Gastrocnemius medialis (tissue), 4 donors: ENCODE measurements around the gene ADAMTS15. TPM values are rescaled to one million over a fixed set of nuclear protein-coding genes. Genes with fewer than 3 reads are reported as not detected.
A peak's percentile ranks its signal among the peaks of the same experiment; 100 is the strongest.

Experiments
- ATAC-seq, 2 donors: fragments of 150-250 bp; one replicate each; pipeline ENCODE4 v1.9.1; 2016
- DNase-seq, 2 donors: peaks; one replicate each; pipeline ENCODE4 v3.0.0-alpha.2; 2019
- H3K27ac ChIP-seq, 4 donors: fragments of 200-600 bp; sonication (generic); 1 replicate in 1 of 4; 2 replicates in 3 of 4; pipeline ENCODE4 v1.5.1; 2016 to 2018; ENCODE audit warnings: mild to moderate bottlenecking in 2 of 4, moderate library complexity in 1 of 4
- H3K27me3 ChIP-seq, 3 donors: fragments of 200-600 bp; sonication (generic) in 2 of 3; 1 replicate in 1 of 3; 2 replicates in 2 of 3; pipeline versions ENCODE4 v1.5.1 to v1.6.0; 2016 to 2019; ENCODE audit warnings: mild to moderate bottlenecking in 1 of 3, moderate library complexity in 1 of 3
- H3K36me3 ChIP-seq, 2 donors: fragments of 200-600 bp; sonication (generic) in 1 of 2; one replicate each; pipeline ENCODE4 v1.5.1; 2017 to 2018
- H3K4me1 ChIP-seq, 2 donors: fragments of 200-600 bp; sonication (generic) in 1 of 2; one replicate each; pipeline ENCODE4 v1.5.1; 2016 to 2017; ENCODE audit warnings: mild to moderate bottlenecking in 2 of 2
- H3K4me3 ChIP-seq, 4 donors: fragments of 200-600 bp; sonication (generic) in 3 of 4; 1 replicate in 1 of 4; 2 replicates in 3 of 4; pipeline ENCODE4 v1.5.1; 2016 to 2019; ENCODE audit warnings: mild to moderate bottlenecking in 2 of 4
- H3K9me3 ChIP-seq, 3 donors: fragments of 200-600 bp; sonication (generic) in 2 of 3; 1 replicate in 1 of 3; 2 replicates in 2 of 3; pipeline ENCODE4 v1.5.1; 2016 to 2019
- POLR2A ChIP-seq, 2 donors: fragments of 450-650 bp; IDR thresholded peaks; one replicate each; pipeline ENCODE4 v1.6.1; 2017; ENCODE audit warnings: antibody characterized with exemption in 2 of 2, mild to moderate bottlenecking in 2 of 2, moderate library complexity in 2 of 2
- in situ Hi-C, 4 donors: fragments of 200-750 bp; cut with MboI; loops; one replicate each; pipeline versions ENCODE4 v1.15.0 to v1.8.0; 2017; ENCODE audit warnings: low sequenced_read_pairs in 4 of 4
- intact Hi-C: fragments of 100-400 bp; cut with DNase I; formaldehyde crosslinking; loops from one replicate; pipeline ENCODE4 v1.15.1; 2023; ENCODE audit warnings: low total_unique reads
- total RNA-seq, 4 donors: library from RNA; depleted of rRNA; stranded (reverse); fragments of >200 nt; gene quantifications; one replicate each; pipeline versions ENCODE4 v1.1.0 to v1.2.3, GENCODE V29; 2016
- TF ChIP-seq, protein P1 (sequence below), 5 experiments: fragments of 450-650 bp in 3 of 5; fragments of 200-600 bp in 2 of 5; sonication (generic) in 2 of 5; IDR thresholded peaks in 4 of 5; conservative IDR thresholded peaks in 1 of 5; 1 replicate in 4 of 5; 2 replicates in 1 of 5; pipeline ENCODE4 v1.5.1; 2016 to 2019; ENCODE audit warnings: antibody characterized with exemption in 5 of 5, mild to moderate bottlenecking in 3 of 5, moderate library complexity in 3 of 5

The ADAMTS15 gene, protein sequence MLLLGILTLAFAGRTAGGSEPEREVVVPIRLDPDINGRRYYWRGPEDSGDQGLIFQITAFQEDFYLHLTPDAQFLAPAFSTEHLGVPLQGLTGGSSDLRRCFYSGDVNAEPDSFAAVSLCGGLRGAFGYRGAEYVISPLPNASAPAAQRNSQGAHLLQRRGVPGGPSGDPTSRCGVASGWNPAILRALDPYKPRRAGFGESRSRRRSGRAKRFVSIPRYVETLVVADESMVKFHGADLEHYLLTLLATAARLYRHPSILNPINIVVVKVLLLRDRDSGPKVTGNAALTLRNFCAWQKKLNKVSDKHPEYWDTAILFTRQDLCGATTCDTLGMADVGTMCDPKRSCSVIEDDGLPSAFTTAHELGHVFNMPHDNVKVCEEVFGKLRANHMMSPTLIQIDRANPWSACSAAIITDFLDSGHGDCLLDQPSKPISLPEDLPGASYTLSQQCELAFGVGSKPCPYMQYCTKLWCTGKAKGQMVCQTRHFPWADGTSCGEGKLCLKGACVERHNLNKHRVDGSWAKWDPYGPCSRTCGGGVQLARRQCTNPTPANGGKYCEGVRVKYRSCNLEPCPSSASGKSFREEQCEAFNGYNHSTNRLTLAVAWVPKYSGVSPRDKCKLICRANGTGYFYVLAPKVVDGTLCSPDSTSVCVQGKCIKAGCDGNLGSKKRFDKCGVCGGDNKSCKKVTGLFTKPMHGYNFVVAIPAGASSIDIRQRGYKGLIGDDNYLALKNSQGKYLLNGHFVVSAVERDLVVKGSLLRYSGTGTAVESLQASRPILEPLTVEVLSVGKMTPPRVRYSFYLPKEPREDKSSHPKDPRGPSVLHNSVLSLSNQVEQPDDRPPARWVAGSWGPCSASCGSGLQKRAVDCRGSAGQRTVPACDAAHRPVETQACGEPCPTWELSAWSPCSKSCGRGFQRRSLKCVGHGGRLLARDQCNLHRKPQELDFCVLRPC
- total RNA-seq, result 1 to 10 TPM; 1.2 to 3.4 (median 1.9) TPM

DNA sequence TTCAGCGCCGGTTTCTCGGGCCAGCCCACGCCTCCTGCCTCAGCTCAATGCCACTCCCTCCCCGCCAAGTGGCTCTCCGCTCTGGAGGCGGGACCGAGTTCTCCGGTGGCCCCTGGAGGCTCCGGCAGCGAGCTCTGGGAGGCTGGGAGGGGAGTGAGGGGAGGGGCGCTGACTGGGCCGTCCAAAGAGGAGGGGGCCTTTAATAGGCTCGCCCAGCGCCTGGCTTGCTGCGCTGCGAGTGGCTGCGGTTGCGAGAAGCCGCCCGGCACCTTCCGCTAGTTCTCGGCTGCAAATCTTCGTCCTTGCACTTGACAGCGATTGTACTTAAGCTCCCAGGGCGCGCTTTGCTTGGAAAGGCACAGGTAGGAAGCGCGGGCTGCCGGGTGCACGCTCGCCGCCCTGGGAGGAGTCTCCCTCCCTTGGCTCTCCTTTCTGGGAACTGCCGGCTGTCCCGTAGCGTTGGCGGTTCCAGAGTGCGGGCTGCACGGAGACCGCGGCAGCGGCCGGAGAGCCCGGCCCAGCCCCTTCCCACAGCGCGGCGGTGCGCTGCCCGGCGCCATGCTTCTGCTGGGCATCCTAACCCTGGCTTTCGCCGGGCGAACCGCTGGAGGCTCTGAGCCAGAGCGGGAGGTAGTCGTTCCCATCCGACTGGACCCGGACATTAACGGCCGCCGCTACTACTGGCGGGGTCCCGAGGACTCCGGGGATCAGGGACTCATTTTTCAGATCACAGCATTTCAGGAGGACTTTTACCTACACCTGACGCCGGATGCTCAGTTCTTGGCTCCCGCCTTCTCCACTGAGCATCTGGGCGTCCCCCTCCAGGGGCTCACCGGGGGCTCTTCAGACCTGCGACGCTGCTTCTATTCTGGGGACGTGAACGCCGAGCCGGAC, at the start of gene ADAMTS15:
Gene ADAMTS15 (plus strand): TSS at position 230 of the 894 bp plus-strand sequence. CDS start 329 bp downstream, at position 559.
- DNase-seq (peak; percentile 61 to 70), ATAC-seq (peak; percentile 75 to 78)
- H3K36me3 ChIP-seq, result no peaks in the 10 kb centered on the region
- H3K9me3 ChIP-seq, result no peaks in the 10 kb centered on the region
- in situ Hi-C loops, result loop anchor here in 2 of 4 donors (10.0 to 25.0 kb wide), 2 partner anchors 214 to 226 kb away; no protein-coding TSS in a partner anchor
- H3K4me1 ChIP-seq, result peaks cover 5 to 19% of the 10 kb centered on the region in 2 donors
- TF ChIP-seq POLR2A (IDR thresholded peaks at IDR 0.05), result peak; percentile 29 to 56
- TF ChIP-seq, protein P1, sequence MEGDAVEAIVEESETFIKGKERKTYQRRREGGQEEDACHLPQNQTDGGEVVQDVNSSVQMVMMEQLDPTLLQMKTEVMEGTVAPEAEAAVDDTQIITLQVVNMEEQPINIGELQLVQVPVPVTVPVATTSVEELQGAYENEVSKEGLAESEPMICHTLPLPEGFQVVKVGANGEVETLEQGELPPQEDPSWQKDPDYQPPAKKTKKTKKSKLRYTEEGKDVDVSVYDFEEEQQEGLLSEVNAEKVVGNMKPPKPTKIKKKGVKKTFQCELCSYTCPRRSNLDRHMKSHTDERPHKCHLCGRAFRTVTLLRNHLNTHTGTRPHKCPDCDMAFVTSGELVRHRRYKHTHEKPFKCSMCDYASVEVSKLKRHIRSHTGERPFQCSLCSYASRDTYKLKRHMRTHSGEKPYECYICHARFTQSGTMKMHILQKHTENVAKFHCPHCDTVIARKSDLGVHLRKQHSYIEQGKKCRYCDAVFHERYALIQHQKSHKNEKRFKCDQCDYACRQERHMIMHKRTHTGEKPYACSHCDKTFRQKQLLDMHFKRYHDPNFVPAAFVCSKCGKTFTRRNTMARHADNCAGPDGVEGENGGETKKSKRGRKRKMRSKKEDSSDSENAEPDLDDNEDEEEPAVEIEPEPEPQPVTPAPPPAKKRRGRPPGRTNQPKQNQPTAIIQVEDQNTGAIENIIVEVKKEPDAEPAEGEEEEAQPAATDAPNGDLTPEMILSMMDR (IDR thresholded peaks at IDR 0.05 in 4 of 5, conservative IDR thresholded peaks at IDR 0.05 in 1 of 5), result no peak
- H3K27ac ChIP-seq, result peak within 1 kb of the TSS; percentile 65 to 77 (median 69)
- H3K27me3 ChIP-seq, result peaks cover 8 to 14% (median 8%) of the 10 kb centered on the region in 3 donors
- peak within 1 kb of the TSS; percentile 56 to 70 (median 66) for H3K4me3 ChIP-seq
- intact Hi-C loops, result no loop called here

DNA sequence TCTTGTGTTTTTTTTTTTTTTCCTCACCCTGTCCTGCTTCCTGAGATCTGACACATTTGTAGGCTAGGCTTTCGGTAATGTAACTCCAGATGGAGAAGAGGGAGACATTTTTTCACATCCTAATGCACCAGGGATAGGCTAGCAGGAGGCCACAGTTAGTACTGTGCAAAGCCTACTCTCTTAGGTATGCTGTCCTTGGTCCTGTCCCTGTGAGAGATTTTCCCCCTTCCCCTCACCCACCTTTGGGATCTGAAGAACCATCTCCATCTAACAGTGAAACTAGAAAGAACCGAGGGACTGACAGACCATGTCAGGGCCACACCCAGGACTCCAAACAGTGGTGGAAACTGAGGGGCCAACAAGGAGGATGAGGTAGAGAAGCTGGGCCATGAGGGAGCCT, 49.2 kb upstream of the ADAMTS15 start:
- TF ChIP-seq, protein P1 (IDR thresholded peaks at IDR 0.05 in 4 of 5, conservative IDR thresholded peaks at IDR 0.05 in 1 of 5), result no peak
- TF ChIP-seq POLR2A (IDR thresholded peaks at IDR 0.05), result no peak
- no peaks in the 10 kb centered on the region for H3K27me3 ChIP-seq
- H3K27ac ChIP-seq, result no peak overlapping the region
- H3K36me3 ChIP-seq, result no peaks in the 10 kb centered on the region
- intact Hi-C loops (no loop called here), in situ Hi-C loops (loop anchor here in 1 of 4 donors (25.0 kb wide), 1 partner anchor 187 kb away; no protein-coding TSS in a partner anchor)
- H3K9me3 ChIP-seq, result no peaks in the 10 kb centered on the region
- no peak overlapping the region for H3K4me3 ChIP-seq
- DNase-seq (no peak), ATAC-seq (no peak)
- peaks cover 22 to 28% of the 10 kb centered on the region in 2 donors for H3K4me1 ChIP-seq

DNA sequence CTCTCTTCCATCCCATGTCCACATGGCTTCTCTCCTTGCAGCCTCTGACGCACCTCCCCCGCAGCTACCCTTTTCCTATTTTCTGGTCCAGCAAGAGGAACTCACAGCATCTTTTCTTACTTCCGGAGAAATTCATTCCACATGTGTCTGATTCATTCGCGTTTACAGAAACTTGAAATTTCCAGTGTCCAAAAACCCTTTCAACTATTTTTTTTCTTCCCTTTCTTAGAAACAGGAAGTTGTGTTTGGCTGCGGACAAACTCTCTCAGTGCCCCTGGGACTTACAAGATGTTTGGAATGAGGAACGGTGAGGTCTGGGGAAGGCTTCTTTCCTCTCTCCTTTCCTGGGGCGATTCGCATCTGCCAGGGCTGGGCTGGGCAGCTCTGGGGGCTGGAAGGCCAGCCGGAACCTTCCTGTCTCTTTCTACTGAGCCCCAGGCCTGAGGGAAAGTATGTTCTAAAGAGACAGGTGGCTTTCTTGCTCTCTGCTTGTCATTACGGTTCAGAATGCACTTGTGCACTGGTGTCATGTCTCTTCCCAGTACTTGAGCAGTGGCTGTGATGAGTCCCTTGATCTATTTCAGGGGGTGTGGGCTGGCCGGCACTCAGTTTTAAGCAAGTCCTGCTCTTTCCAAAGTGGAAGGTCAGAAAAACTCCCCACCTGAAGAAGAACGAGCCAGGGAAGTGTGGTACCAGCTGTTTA, 47.5 kb upstream of the ADAMTS15 start:
- intact Hi-C loops (no loop called here), in situ Hi-C loops (no loop called here)

More for the DNA sequence above, 47.5 kb upstream of the ADAMTS15 start:
- Histone ChIP-seq H3K27me3 (no peaks in the 10 kb centered on the region), H3K4me1 (peaks cover 22 to 31% of the 10 kb centered on the region in 2 donors), H3K27ac (peak overlapping the region in 1 of 4 donors; percentile 11), H3K4me3 (no peak overlapping the region), H3K36me3 (no peaks in the 10 kb centered on the region), H3K9me3 (no peaks in the 10 kb centered on the region)
- TF ChIP-seq, protein P1 (IDR thresholded peaks at IDR 0.05 in 4 of 5, conservative IDR thresholded peaks at IDR 0.05 in 1 of 5), result no peak
- TF ChIP-seq POLR2A (IDR thresholded peaks at IDR 0.05), result no peak
- ATAC-seq (no peak), DNase-seq (no peak)
